H1 (cell line): Measurements from ENCODE around the gene KLF13. TPM values are rescaled to one million over a fixed set of nuclear protein-coding genes. Genes with fewer than 3 reads are reported as not detected.

ENCODE experiments used
- JUN ChIP-seq: IDR thresholded peaks from 2 replicates; pipeline ENCODE4 v1.6.1; 2011; ENCODE audit warnings: low read depth, mild to moderate bottlenecking, improper control_type of control experiment, low read length
- NRF1 ChIP-seq: IDR thresholded peaks from 2 replicates; pipeline ENCODE4 v1.6.1; 2011; ENCODE audit warnings: mild to moderate bottlenecking, low read depth, low read length, improper control_type of control experiment
- POU5F1 ChIP-seq: IDR thresholded peaks from 2 replicates; pipeline ENCODE4 v1.6.1; 2011; ENCODE audit warnings: low read depth, mild to moderate bottlenecking, low read length, moderate library complexity
- SIN3A ChIP-seq, 2 experiments: IDR thresholded peaks in 1 of 2; conservative IDR thresholded peaks in 1 of 2; 2 replicates each; pipeline ENCODE4 v1.6.1; 2011 to 2012; ENCODE audit warnings: low read length in 2 of 2, improper control_type of control experiment in 1 of 2, low read depth in 1 of 2, mild to moderate bottlenecking in 1 of 2
- SP1 ChIP-seq: IDR thresholded peaks from 2 replicates; pipeline ENCODE4 v1.6.1; 2011; ENCODE audit warnings: low read depth, low read length
- polyA plus RNA-seq, 7 experiments: library from polyadenylated mRNA; depleted of rRNA in 3 of 7; stranded (reverse) in 5 of 7; unstranded in 2 of 7; fragments of >200 nt in 5 of 7; fragments of 200-250 nt in 2 of 7; gene quantifications; 1 replicate in 5 of 7; 2 replicates in 1 of 7; 4 replicates in 1 of 7; pipeline versions ENCODE4 v1.2.1 to v1.2.3, GENCODE V29; 2011 to 2013; ENCODE audit warnings: missing spikeins in 2 of 7, mixed read lengths in 2 of 7
- total RNA-seq: library from RNA; stranded (reverse); fragmentation: NEBNext Ultra II Directional; extraction: Animal tissue kit (Norgen Biotek cat#: 25700); gene quantifications from 2 replicates; pipeline ENCODE4 v1.2.1, GENCODE V29; 2021
- TF ChIP-seq, protein P1 (sequence below): IDR thresholded peaks from 2 replicates; pipeline ENCODE4 v1.6.1; 2011; ENCODE audit warnings: low read depth, mild to moderate bottlenecking, low read length; ENCODE audit not compliant: insufficient read depth
- TF ChIP-seq, protein P2 (sequence below): IDR thresholded peaks from 2 replicates; pipeline ENCODE4 v1.6.1; 2012; ENCODE audit warnings: inconsistent platforms

KLF13 gene
- total and polyA plus RNA-seq, 2 of the 8 experiments (the other 6 are each of a cell fraction or from before 2014, with no cell fraction given): 18.3 to 33.4 TPM

DNA sequence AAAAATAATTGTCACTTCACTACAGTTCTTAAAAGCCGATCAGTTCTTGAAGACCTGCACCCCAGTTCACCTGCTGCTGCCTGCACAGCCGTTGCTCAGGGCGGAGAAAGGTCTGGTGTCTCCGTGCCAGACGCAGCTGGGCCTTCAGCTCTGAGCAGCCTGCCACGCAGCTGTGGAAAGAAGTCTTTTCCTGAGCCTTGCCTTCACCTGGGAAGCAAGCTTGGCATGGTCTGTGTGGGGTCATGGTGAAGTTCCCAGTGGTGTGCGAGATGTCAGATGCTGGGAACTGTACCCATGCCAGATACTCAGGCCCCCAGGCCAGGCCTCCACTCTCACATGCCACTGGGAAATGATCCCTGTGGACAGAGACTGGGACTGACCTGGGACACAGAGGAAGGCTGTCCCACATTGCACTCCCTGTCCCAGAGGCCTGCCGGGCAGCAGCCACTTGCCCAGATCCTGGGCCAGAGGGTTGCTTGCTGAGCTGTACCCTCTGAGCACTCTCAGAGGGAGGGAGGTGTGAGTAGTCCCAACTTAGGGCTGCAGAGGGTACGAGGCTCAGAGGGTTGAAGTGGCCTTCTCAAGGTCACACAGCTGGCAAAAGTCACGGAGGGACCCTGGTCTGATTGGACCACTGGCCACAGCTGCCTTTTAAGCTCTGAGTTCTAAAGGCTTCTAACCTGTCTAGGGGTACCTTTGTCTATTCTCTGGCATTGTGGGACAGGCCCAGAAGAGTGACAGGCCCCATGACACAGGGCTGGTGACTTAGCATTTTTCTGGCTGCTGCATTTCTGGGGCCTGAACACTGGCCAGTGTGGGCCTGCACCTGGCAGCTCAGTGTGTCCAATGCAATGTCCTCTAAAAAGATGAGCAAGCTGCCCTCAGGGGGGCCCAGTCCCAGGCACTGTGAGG is 55.4 kb downstream of the KLF13 start (continued):
- TF ChIP-seq NRF1 (no peak), JUN (no peak), POU5F1 (no peak), SIN3A (conservative IDR thresholded peaks at IDR 0.05 in 1 of 2, IDR thresholded peaks at IDR 0.05 in 1 of 2; ENCODE audit: low read depth in 1 of 2, low read length in 2 of 2) (no peak), SP1 (no peak)
- TF ChIP-seq, protein P1, sequence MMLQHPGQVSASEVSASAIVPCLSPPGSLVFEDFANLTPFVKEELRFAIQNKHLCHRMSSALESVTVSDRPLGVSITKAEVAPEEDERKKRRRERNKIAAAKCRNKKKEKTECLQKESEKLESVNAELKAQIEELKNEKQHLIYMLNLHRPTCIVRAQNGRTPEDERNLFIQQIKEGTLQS: no peak
- TF ChIP-seq, protein P2, sequence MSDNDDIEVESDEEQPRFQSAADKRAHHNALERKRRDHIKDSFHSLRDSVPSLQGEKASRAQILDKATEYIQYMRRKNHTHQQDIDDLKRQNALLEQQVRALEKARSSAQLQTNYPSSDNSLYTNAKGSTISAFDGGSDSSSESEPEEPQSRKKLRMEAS: no peak
